HG03457 (cell line): ENCODE data around the gene LMAN2.
"Not testable (repeated sequence)": the region's sequence is repeated elsewhere in the genome, so short reads cannot be mapped to it uniquely, and the experiment has no call there.

ENCODE experiments used
- ATAC-seq: cut with Tn5 transposase; IDR thresholded peaks from one replicate; pipeline ENCODE4 v1.9.1; 2021; ENCODE audit warnings: moderate number of reproducible peaks; ENCODE audit not compliant: unreplicated experiment

Gene LMAN2

DNA sequence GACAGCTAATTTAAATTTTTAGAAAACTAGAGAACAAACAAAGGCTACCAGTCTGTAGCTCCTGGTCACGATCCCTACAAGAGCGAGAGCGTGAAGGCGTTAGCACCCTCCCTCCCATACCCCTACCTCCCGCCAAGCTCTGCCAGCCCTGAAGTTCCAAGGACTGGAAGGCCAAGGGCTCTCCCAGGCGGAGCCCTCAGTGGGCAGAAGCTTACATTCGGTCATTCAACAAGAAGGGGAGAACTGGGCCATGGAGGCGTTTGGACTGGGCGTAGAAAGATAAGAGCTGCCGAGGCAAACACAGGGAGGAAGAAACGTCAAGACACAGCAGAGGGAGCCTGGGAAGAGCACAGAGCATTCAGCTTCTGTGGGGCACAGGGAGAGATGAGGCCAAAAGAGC lies 42.7 kb downstream of the LMAN2 start:
- ATAC-seq: no peak

DNA sequence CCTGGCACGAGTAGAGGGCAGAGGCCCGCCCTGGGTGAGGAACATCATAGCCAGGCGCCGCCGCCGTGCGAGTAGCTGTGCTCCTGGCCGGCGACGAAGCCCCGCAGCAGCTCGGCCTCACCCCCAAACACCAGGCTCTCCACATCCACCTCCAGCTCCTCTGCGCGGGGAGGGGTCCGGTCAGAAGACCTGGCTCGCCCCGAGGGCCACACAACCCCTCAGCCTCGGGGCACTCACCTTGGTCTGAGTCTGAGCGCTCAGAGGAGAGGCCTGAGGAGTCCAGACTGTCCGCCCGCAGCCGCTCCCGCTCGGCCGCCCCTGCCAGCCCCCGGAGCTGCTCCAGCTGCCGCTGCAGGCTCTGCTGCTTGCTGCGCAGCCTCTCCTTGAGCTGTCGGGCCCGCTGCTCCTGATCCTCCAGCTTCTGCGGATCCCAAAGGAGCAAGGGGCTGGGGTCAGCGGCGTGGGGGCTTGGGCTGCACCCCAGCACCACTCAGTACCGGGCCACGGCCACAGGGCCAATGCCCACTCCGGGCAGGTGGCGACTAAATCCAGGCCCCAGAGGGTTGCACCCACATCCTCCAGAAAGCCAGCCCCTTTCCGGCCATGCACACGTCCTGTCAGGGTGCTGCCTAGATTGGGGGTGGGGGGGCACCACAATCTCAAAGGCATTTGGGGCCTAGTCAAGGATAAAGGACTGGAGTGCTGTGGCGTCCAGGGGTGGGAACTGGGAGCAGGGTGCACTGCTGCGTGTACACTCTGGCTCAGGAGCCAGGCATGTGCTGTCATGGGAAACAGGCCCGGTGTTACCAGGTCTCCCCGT lies 43.7 kb downstream of the LMAN2 start:
- ATAC-seq: no peak

DNA sequence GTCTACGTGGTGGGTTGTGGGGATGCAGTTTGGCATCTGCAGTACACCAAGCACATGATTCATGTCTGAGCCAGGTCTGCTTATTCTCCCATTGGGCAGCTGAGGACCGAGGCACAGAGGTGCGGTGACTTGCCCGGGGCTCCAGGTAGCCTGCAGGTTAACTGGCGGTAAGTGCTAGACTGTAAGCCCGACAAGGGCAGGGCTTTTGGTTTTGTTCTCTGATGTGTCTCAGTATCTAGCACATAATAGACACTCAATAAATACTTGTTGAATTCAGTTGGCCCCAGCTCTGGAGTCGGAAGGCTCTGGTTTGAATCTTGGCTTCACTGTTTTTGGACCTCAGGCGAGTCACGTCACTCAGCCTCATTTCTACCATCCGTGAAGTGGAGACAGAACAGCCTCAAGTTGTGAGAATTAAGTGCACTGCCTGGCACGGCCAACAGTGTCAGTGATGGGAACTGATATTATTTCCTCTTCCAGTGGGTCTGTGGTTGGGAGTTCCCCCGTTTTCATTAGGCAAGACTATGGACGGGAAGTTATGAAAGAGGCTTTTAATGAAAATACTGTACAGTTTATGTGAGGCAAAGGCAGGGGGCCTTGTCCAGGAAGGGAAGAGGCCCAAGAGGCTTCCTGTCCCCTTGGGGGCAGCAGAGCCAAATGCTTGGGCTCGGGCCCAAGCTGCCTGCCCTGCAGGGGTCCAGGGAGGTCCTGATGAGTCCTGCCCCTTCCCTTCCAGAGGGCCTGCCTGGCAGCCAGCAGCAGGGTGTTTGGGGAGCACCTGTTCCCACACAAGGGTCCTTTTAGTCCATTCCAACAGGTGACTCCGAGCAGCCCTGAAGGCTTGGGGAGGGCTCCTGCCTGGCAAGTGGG lies 44.6 kb downstream of the LMAN2 start:
- no peak for ATAC-seq

DNA sequence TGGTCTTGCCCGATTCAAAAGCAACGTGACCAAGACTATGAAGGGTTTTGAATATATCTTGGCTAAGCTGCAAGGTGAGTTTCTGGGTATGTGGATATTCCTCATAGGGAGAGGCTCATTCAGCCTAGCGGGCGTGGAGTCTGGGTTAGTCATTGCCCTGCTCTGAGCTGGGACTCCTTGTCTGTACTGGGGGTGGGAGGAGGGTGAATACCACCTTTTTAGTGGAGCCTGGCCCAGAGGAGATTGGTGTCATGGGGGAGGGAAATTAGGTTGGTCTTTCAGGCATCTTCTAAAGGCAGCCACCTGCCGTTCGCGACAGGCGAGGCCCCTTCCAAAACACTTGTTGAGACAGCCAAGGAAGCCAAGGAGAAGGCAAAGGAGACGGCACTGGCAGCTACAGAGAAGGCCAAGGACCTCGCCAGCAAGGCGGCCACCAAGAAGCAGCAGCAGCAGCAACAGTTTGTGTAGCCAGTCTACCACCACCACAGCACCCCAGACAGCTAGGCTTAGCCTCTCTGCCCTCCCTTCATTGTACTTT lies 45.3 kb downstream of the LMAN2 start:
- ATAC-seq: not testable (repeated sequence)

DNA sequence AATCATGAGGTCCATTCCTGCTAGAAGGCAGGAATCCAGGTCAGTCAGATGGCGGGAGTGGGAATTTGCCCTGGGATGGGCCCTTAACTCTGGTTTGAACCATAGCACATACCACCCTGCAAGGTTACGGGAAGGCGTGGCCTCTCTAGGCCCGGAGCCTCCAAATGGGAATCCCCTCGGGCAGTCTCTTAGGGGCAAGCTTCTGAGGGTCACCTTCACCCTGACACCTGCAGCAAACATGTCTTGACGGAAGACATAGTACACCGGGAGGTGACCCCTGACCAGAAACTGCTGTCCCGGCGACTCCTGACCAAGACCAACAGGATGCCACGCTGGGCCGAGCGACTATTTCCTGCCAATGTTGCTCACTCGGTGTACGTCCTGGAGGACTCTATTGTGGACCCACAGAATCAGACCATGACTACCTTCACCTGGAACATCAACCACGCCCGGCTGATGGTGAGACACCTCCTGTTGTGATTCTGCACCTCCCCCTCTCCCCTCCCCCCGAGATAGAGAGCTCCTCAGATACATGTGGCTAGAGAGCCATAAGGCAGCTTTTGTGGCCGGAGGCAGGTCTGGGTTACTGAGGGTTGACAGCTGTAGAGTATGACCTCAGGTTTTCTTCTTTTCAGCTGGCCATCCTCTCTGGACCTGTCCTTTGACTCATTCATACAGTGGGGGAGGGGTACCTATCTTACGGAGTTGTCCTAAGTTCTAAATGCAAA lies 46.9 kb downstream of the LMAN2 start:
- no peak for ATAC-seq

DNA sequence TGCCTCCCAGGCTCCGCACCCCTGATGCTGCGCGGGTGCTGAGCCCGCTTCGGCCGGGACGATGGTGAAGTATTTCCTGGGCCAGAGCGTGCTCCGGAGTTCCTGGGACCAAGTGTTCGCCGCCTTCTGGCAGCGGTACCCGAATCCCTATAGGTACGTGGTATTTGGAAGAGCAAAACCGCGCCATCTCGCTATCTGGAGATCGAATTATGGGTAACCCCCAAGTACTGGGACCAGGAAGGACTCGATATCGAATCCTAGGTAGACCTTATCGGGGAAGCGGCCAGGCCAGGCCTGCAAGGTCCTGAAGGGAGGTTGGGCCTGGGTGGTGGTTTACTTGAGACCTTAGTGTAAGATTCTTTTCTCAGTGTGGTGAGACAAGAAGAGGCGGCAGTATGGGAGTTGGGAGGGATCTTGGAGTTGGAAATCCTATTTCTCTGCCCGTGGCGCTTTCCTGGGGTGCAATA lies 47.5 kb downstream of the LMAN2 start:
- ATAC-seq: peak; percentile 2

DNA sequence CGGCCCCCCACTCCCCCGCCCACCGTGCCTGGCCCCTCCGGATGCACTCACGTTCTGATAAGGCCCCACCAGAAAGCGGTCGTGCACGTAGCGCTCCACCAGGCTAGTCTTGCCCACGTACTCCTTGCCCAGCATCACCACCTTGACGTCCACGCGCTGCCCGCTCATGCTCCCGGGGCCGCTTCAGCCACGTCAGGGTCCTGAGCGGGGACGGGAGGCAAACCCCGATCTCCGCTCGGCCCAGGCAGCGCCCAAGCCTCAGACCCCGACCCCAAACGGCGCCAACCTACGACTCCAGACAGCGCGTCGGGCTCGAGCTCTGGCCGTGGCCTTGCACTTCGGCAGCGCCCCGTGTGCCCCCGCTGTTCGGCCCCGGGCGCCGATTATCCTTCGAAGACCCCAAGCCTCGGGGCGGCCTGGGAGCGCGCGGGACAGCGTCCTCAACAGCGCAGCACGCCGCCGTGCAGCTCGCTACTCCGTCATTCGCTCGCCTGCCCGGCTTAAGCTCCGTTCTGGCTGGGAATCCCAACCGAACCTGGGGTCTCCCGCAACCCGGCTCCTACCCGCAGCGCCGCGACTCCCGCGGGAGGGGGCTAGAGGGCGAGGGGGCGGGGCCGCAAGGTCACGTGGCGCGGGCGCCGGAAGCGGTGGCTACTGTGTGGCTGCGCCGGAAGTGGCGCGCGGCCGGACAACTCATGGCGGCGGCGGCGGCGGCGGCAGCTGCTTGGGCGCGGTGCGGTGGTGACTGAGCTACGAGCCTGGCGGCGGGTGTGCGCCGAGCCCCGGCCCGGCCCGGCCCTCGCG lies 48.1 kb downstream of the LMAN2 start, which contains the start of the genes PRELID1 and RAB24:
Gene PRELID1 (plus strand): TSS at position 679 of the 804 bp plus-strand sequence. CDS start 187 bp downstream, outside the sequence.
Gene RAB24 (minus strand): TSS at position 599 of the 804 bp plus-strand sequence. CDS start 431 bp downstream, at position 168.
- peak; percentile 40 for ATAC-seq

DNA sequence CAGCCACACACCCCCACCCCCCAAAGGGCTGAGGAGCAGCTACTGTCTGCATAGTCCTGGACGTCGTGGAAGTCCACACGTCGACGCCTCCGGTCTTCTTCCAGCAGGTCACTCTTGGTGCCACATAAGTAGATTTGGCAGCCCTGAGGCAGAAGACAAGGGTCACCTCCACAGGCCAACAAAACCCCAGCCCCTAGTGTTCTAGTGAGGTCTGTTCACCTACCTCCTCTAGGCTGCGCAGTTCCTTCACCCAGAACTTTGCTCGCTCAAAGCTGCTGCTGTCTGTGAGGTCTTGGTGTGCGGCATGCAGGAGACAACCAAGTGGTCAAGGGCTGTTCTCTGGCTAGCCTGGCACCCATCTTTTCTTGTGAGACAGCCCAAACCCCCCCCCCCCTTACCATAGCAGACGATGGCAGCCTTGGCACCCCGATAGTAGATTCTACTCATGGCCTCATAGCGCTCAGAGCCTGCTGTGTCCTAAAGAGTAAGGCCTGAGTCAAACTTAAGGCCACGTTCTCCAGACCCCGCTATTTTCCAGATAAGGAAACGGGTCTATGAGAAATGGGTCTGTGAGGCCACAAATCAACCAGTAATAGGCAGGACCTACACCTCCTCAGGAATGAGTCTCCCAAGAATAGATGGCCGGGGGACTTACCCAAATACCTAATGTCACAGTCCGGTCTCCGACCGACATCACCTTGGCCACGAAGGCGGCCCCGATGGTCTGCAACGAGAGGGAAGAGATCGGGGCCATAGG lies 48.9 kb downstream of the LMAN2 start:
- ATAC-seq: no peak

DNA sequence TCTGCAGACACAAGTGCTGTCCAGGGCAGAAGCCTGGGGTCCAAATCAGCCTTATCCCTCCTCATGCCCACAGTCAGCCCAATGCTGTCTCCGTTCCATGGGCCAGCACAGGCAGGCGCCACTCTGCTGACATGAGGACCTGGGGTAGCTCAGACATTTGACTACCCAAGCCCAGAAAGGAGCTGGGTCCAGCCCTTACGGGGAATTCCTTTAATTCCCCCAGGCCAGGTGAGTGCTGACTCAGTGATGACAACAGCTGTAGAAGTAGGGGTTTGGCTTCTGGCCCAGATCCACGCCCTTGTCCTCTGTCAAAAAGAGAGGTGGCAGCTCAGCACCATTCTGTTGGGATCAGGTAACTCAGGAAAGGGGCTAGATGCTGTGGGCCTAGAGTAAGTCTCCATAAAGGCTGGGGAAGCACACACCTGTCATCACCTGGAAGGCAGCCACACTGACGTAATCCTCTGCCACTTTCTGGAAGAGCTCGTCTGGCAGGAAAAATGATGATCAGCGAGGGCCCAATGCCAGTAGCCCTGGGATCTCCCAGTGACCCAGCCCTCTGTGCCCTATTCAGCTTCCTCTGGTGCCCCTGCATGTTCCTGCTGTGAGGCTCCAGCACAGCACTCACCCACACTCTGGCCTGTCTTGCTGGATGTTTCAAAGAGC lies 49.8 kb downstream of the LMAN2 start:
- ATAC-seq: no peak

DNA sequence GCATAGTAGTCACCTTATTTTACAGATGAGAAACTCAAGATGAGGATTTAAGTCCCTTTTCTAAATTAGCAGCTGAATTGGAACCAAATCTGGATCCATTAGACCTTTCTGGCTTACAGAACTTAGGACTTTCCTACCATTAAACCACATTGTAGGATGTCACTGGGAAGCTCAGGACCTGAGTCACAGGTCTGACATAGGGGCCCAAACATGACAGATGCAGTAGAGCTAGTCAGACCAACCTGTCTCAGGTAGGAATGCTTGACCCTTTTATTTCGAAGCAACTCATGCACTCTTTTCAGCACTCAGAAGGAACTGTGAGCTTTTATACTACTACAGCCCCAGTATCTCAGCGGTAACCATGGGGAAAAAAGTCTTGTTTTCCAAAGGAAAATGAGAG lies 50.5 kb downstream of the LMAN2 start:
- ATAC-seq: no peak

DNA sequence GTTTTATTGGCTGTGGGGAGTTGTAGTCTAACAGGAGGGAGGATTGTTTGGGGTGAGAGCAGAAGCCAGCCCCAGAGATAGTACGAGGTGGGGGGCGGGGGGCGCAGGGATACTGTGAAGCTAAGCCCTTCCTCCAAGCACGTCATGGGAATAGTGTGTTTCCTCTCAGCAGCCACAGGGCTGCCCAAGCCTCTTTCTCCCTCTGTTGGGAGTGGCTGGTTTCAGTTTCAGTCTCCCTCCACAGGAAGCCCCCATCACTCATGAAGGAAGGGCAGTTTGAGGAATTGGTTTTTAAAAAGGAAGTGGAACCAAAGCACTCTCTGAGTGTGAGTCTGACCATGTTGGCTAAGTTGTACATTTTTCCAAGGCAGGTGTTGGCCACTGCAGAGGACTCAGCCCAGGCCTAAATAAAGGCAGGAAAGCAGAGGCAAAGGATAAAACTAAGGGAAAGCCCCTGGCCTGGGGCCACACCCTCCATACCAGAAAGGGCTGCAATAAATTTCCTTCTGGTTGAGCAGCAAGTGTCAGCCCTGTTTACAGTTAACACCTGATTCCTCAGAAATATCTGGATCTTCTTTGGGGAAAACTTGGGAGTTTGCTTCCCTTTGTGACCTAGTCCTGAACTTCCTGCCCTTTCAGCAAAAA lies 51.1 kb downstream of the LMAN2 start:
- peak; percentile 37 for ATAC-seq

DNA sequence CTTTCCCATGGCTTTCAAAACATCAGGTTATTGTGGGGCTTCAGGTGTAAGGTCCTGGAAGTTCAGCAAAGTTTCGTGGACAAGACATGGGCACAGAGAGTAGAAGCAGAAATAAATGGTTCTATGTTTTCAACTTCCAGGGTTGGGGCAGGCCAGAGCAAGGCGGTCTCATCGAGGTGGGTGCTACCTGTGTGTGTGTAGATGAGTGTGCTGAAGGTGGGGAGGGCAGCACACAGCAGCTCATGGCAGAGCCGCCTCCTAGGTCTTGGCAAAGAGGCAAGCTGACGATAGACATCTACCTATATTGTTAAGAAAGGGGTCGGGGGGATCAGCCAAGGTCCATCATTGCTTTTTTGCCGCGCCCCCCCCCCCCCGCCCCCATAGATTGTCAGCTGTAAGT lies 51.8 kb downstream of the LMAN2 start:
- no peak for ATAC-seq

DNA sequence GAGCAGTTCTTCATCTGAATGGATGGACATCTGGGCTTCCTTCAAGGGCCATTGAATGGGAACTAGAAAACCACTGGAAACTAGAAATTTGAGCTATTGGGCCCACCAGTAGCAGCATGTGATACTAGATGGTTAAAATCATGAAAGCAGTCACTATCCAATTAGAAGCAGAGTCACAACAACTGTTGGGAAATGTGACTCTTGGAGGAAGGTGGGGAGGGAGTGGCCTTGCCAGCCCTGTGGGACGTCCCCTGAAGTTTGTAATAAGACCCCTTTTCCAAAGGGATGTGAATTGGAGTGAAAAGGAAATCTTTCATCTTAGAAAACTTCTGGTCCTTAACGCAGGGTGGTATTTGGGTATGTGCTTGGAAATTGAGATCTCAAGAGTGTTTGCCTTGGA lies 53.5 kb downstream of the LMAN2 start:
- no peak for ATAC-seq

DNA sequence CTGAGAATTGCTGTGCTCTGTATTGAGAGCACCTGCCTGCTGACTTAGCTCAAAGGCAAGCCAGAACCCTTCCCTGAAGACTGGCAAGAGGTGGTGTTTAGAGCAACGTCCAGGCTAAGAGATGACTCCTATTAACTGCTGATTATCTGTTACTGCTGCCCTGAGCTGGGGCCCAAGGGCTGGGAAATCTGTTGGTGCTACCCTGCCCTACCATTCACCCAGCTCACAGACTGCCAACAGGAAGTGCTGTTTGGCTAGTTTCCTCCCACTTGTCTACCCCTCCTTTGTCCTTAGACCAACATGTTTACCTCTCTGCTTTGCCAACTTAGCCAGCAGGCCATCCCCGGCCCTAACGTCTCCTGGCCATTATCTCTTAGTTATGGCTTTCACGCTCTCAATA lies 54.9 kb downstream of the LMAN2 start:
- no peak for ATAC-seq

DNA sequence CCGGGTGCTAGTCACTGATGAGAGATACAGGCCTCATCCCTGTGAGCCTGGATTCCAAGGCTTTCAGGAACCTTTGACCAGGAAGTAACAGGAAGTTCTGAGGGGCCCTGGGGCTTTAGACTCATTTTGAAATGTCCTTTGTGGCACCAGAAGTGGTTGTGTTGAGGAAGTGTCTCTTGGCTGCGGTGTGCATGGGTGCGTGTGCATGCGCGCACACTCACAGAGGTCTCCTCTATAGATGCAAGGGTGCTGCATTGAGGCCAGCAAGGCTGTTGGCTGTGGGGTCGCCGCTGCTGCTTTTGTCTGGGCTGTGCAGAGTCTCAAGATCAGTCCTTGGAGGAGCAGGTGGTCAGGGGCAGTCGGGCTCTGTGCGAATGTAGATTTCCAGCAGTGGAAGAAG lies 55.5 kb downstream of the LMAN2 start:
- ATAC-seq: no peak

DNA sequence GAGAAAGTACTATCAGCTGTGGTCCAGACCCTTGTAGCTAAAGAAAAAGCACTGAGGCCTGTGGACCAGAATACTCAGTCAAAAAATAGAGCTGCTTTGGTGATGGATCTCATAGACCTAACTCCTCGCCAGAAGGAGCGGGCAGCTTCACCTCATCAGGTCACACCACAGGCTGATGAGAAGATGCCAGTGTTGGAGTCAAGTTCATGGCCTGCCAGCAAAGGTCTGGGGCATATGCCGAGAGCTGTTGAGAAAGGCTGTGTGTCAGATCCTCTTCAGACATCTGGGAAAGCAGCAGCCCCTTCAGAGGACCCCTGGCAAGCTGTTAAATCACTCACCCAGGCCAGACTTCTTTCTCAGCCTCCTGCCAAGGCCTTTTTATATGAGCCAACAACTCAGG lies 56.8 kb downstream of the LMAN2 start:
- ATAC-seq: no peak

DNA sequence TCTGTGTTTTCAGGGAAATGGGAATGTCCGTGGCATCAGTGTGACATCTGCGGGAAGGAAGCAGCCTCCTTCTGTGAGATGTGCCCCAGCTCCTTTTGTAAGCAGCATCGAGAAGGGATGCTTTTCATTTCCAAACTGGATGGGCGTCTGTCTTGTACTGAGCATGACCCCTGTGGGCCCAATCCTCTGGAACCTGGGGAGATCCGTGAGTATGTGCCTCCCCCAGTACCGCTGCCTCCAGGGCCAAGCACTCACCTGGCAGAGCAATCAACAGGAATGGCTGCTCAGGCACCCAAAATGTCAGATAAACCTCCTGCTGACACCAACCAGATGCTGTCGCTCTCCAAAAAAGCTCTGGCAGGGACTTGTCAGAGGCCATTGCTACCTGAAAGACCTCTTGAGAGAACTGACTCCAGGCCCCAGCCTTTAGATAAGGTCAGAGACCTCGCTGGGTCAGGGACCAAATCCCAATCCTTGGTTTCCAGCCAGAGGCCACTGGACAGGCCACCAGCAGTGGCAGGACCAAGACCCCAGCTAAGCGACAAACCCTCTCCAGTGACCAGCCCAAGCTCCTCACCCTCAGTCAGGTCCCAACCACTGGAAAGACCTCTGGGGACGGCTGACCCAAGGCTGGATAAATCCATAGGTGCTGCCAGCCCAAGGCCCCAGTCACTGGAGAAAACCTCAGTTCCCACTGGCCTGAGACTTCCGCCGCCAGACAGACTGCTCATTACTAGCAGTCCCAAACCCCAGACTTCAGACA lies 57.5 kb downstream of the LMAN2 start:
- no peak for ATAC-seq
